Lower leg skin (tissue), 3 donors: ENCODE data around the gene GCKR.

Experiments used
- POLR2A ChIP-seq, 2 donors: fragments of 450-650 bp; IDR thresholded peaks; one replicate each; pipeline ENCODE4 v1.6.1; 2016 to 2017; ENCODE audit warnings: antibody characterized with exemption in 2 of 2, mild to moderate bottlenecking in 1 of 2, moderate library complexity in 1 of 2
- TF ChIP-seq, protein P1 (sequence below), 3 donors: fragments of 450-650 bp; IDR thresholded peaks; one replicate each; pipeline ENCODE4 v1.5.1; 2016; ENCODE audit warnings: antibody characterized with exemption in 3 of 3, mild to moderate bottlenecking in 3 of 3, moderate library complexity in 2 of 3

- no peak for TF ChIP-seq POLR2A (IDR thresholded peaks at IDR 0.05)
- TF ChIP-seq, protein P1, sequence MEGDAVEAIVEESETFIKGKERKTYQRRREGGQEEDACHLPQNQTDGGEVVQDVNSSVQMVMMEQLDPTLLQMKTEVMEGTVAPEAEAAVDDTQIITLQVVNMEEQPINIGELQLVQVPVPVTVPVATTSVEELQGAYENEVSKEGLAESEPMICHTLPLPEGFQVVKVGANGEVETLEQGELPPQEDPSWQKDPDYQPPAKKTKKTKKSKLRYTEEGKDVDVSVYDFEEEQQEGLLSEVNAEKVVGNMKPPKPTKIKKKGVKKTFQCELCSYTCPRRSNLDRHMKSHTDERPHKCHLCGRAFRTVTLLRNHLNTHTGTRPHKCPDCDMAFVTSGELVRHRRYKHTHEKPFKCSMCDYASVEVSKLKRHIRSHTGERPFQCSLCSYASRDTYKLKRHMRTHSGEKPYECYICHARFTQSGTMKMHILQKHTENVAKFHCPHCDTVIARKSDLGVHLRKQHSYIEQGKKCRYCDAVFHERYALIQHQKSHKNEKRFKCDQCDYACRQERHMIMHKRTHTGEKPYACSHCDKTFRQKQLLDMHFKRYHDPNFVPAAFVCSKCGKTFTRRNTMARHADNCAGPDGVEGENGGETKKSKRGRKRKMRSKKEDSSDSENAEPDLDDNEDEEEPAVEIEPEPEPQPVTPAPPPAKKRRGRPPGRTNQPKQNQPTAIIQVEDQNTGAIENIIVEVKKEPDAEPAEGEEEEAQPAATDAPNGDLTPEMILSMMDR (IDR thresholded peaks at IDR 0.05): no peak
Measured at GRCh38 chr2:27489498-27490397, 6.9 kb upstream of the GCKR start, which contains the start of gene IFT172.
